H1 (cell line): ENCODE data around the gene TLE1. TPM values are rescaled to one million over a fixed set of nuclear protein-coding genes. Genes with fewer than 3 reads are reported as not detected.

Experiments
- CTCF ChIA-PET: fragments of 300-600 bp; sonication (Branson Sonifier 250); formaldehyde crosslinking; loops from one replicate; lab custom pipeline; 2021; ENCODE audit not compliant: partially characterized antibody; lab: Charles Lee
- POLR2A ChIA-PET: fragments of 300-600 bp; sonication (Branson Sonifier 250); formaldehyde crosslinking; loops from one replicate; lab custom pipeline; 2021; ENCODE audit warnings: inconsistent platforms; ENCODE audit not compliant: partially characterized antibody; lab: Charles Lee
- DNase-seq, 2 experiments: peaks; one replicate each; pipeline versions ENCODE4 v3.0.0 to v3.0.0-alpha.2; 2010 to 2022; ENCODE audit warnings: low spot score in 2 of 2, low read depth in 1 of 2, mixed read lengths in 1 of 2
- FAIRE-seq: peaks from 2 replicates; lab custom pipeline; 2011; peaks lifted over from hg19 to GRCh38; lab: Jason Lieb, UNC
- H2AFZ ChIP-seq: 2 replicates; pipeline ENCODE4 v1.8.1; 2012; ENCODE audit warnings: low read length, inconsistent platforms
- H2AK5ac ChIP-seq: 2 replicates; pipeline ENCODE4 v1.6.1; 2013; ENCODE audit warnings: low read depth, low read length
- H2BK120ac ChIP-seq: replicated peaks from 2 replicates; pipeline ENCODE3; 2013; ENCODE audit warnings: low read depth, low read length, inconsistent platforms
- H2BK12ac ChIP-seq: 2 replicates; pipeline ENCODE4 v1.6.1; 2013; ENCODE audit warnings: low read depth, low read length
- H2BK15ac ChIP-seq: 2 replicates; pipeline ENCODE4 v1.6.1; 2013; ENCODE audit warnings: low read length
- H2BK20ac ChIP-seq: 2 replicates; pipeline ENCODE4 v1.6.1; 2013; ENCODE audit warnings: low read length
- H2BK5ac ChIP-seq: 2 replicates; pipeline ENCODE4 v1.6.1; 2013; ENCODE audit warnings: low read depth, low read length
- H3K14ac ChIP-seq: 2 replicates; pipeline ENCODE4 v1.6.1; 2013; ENCODE audit warnings: inconsistent platforms; ENCODE audit not compliant: insufficient read length
- H3K18ac ChIP-seq: 2 replicates; pipeline ENCODE4 v1.6.1; 2013; ENCODE audit warnings: low read length; ENCODE audit errors: extremely low read depth
- H3K23ac ChIP-seq: 2 replicates; pipeline ENCODE4 v1.6.1; 2013; ENCODE audit warnings: inconsistent platforms; ENCODE audit not compliant: insufficient read length
- H3K23me2 ChIP-seq: 2 replicates; pipeline ENCODE4 v1.6.1; 2013; ENCODE audit warnings: low read depth, low read length
- H3K27ac ChIP-seq: 2 replicates; pipeline ENCODE4 v1.6.1; 2011; ENCODE audit warnings: low read depth, low read length, inconsistent platforms
- H3K27me3 ChIP-seq, 4 experiments: replicated peaks in 1 of 4; 1 replicate in 1 of 4; 2 replicates in 3 of 4; pipeline versions ENCODE4 v1.6.1 to v1.8.1; 2011 to 2013; ENCODE audit warnings: low read length in 3 of 4, mild to moderate bottlenecking in 3 of 4, inconsistent platforms in 2 of 4, mixed read lengths in 2 of 4, moderate library complexity in 1 of 4; ENCODE audit not compliant: control insufficient read depth in 3 of 4, insufficient read depth in 3 of 4; ENCODE audit errors: extremely low read depth in 1 of 4
- H3K36me3 ChIP-seq, 4 experiments: 2 replicates each; pipeline versions ENCODE4 v1.6.1 to v1.8.1; 2011 to 2013; ENCODE audit warnings: mild to moderate bottlenecking in 4 of 4, low read length in 3 of 4, moderate library complexity in 2 of 4, control low read depth in 1 of 4, inconsistent platforms in 1 of 4; ENCODE audit not compliant: insufficient read depth in 4 of 4, control insufficient read depth in 2 of 4
- H3K4ac ChIP-seq: replicated peaks from 2 replicates; pipeline ENCODE3; 2013; ENCODE audit warnings: low read length, low read depth, mixed read lengths, inconsistent platforms; ENCODE audit not compliant: insufficient read length
- H3K4me1 ChIP-seq, 4 experiments: replicated peaks in 1 of 4; 1 replicate in 1 of 4; 2 replicates in 3 of 4; pipeline versions ENCODE4 v1.6.1 to v1.8.1; 2011 to 2013; ENCODE audit warnings: low read length in 3 of 4, inconsistent platforms in 2 of 4, mixed read lengths in 1 of 4; ENCODE audit not compliant: insufficient read depth in 4 of 4, control insufficient read depth in 3 of 4
- H3K4me2 ChIP-seq, 2 experiments: 2 replicates each; pipeline versions ENCODE4 v1.6.1 to v1.8.1; 2011 to 2013; ENCODE audit warnings: low read depth in 2 of 2, low read length in 2 of 2, control low read depth in 1 of 2, inconsistent platforms in 1 of 2, mild to moderate bottlenecking in 1 of 2; ENCODE audit not compliant: insufficient read depth in 1 of 2
- H3K4me3 ChIP-seq, 4 experiments: fragments of 200-600, 300-600 bp in 1 of 4; sonication (generic), shearing (Covaris generic), sonication (Bioruptor Twin) in 1 of 4; 2 replicates each; pipeline versions ENCODE4 v1.5.1 to v1.8.1; 2011 to 2016; ENCODE audit warnings: low read length in 4 of 4, low read depth in 3 of 4, control low read depth in 2 of 4, inconsistent platforms in 2 of 4, mild to moderate bottlenecking in 2 of 4, mixed read lengths in 1 of 4, moderate library complexity in 1 of 4; ENCODE audit not compliant: insufficient read depth in 2 of 4; ENCODE audit errors: extremely low read depth in 1 of 4
- H3K56ac ChIP-seq: replicated peaks from 2 replicates; pipeline ENCODE3; 2013; ENCODE audit warnings: low read depth, mild to moderate bottlenecking, mixed read lengths, low read length, inconsistent platforms; ENCODE audit not compliant: insufficient read length
- H3K79me1 ChIP-seq: 2 replicates; pipeline ENCODE4 v1.6.1; 2013; ENCODE audit warnings: low read depth, low read length, control low read depth
- H3K79me2 ChIP-seq, 2 experiments: 2 replicates each; pipeline versions ENCODE4 v1.6.1 to v1.8.1; 2012 to 2013; ENCODE audit warnings: low read length in 2 of 2, mild to moderate bottlenecking in 2 of 2, inconsistent platforms in 1 of 2; ENCODE audit not compliant: insufficient read depth in 2 of 2, control insufficient read depth in 1 of 2
- H3K9ac ChIP-seq, 4 experiments: replicated peaks in 1 of 4; 1 replicate in 1 of 4; 2 replicates in 3 of 4; pipeline versions ENCODE4 v1.6.1 to v1.8.1; 2011 to 2013; ENCODE audit warnings: low read depth in 3 of 4, low read length in 3 of 4, control low read depth in 2 of 4, mild to moderate bottlenecking in 2 of 4, moderate library complexity in 2 of 4, inconsistent platforms in 1 of 4; ENCODE audit errors: extremely low read depth in 1 of 4
- H3K9me3 ChIP-seq, 2 experiments: 2 replicates each; pipeline versions ENCODE4 v1.6.1 to v1.8.1; 2012 to 2013; ENCODE audit warnings: mild to moderate bottlenecking in 2 of 2, moderate library complexity in 2 of 2, control low read depth in 1 of 2, inconsistent platforms in 1 of 2, low read depth in 1 of 2, low read length in 1 of 2, mixed read lengths in 1 of 2; ENCODE audit not compliant: insufficient read depth in 2 of 2
- H4K20me1 ChIP-seq, 2 experiments: replicated peaks in 1 of 2; 2 replicates each; pipeline versions ENCODE3 to v1.8.1; 2011 to 2013; ENCODE audit warnings: inconsistent platforms in 2 of 2, low read length in 2 of 2, mild to moderate bottlenecking in 1 of 2; ENCODE audit not compliant: insufficient read depth in 2 of 2, control insufficient read depth in 1 of 2
- H4K5ac ChIP-seq: 2 replicates; pipeline ENCODE4 v1.6.1; 2013; ENCODE audit warnings: low read length, low read depth, mixed read lengths, inconsistent platforms; ENCODE audit not compliant: insufficient read length
- H4K8ac ChIP-seq: 2 replicates; pipeline ENCODE4 v1.8.0; 2013; ENCODE audit warnings: mild to moderate bottlenecking, moderate library complexity, low read length, inconsistent platforms; ENCODE audit not compliant: insufficient read depth; ENCODE audit errors: extremely low read depth
- H4K91ac ChIP-seq: replicated peaks from 2 replicates; pipeline ENCODE3; 2013; ENCODE audit warnings: low read length, mixed read lengths, inconsistent platforms; ENCODE audit not compliant: insufficient read length
- ATF2 ChIP-seq: IDR thresholded peaks from 2 replicates; pipeline ENCODE4 v1.6.1; 2012; ENCODE audit warnings: low read length, inconsistent platforms
- CTCF ChIP-seq, 3 experiments: IDR thresholded peaks; 1 replicate in 2 of 3; 2 replicates in 1 of 3; pipeline versions ENCODE4 v1.5.1 to v1.6.1; 2011; ENCODE audit warnings: low read length in 3 of 3, mild to moderate bottlenecking in 3 of 3, inconsistent platforms in 2 of 3, low read depth in 1 of 3, moderate library complexity in 1 of 3; ENCODE audit not compliant: insufficient read depth in 1 of 3; ENCODE audit errors: control extremely low read depth in 1 of 3
- NANOG ChIP-seq: IDR thresholded peaks from 2 replicates; pipeline ENCODE4 v1.6.1; 2011; ENCODE audit warnings: low read length, low read depth, mild to moderate bottlenecking, inconsistent platforms; ENCODE audit not compliant: insufficient read depth, poor library complexity, severe bottlenecking
- RBBP5 ChIP-seq: IDR thresholded peaks from 2 replicates; pipeline ENCODE4 v1.7.1; 2012; ENCODE audit warnings: low read depth, mild to moderate bottlenecking, inconsistent platforms, low read length, moderate library complexity, borderline replicate concordance
- SIRT6 ChIP-seq: IDR thresholded peaks from one replicate; pipeline ENCODE4 v1.7.1; 2012; ENCODE audit warnings: low read length, inconsistent platforms
- SP2 ChIP-seq: IDR thresholded peaks from 2 replicates; pipeline ENCODE4 v1.6.1; 2012; ENCODE audit warnings: mild to moderate bottlenecking, low read length, inconsistent platforms
- TBP ChIP-seq: IDR thresholded peaks from 2 replicates; pipeline ENCODE4 v1.6.1; 2011; ENCODE audit warnings: low read depth, low read length, improper control_type of control experiment
- WGBS, 2 experiments: shearing (Covaris generic) in 1 of 2; methylation state at CpG; one replicate each; pipeline versions ENCODE4 v1.1.6 to v1.1.7; 2013 to 2015; ENCODE audit warnings: low lambda C conversion rate in 2 of 2, mixed read lengths in 2 of 2, inconsistent platforms in 1 of 2, low coverage in 1 of 2, missing lambda C conversion rate in 1 of 2; ENCODE audit not compliant: insufficient replicate concordance in 2 of 2, insufficient coverage in 1 of 2, insufficient read length in 1 of 2; ENCODE audit errors: extremely low coverage in 1 of 2, missing lambda C conversion rate in 1 of 2; 5-methylcytosine and 5-hydroxymethylcytosine counted together
- polyA plus RNA-seq, 7 experiments: library from polyadenylated mRNA; depleted of rRNA in 3 of 7; stranded (reverse) in 5 of 7; unstranded in 2 of 7; fragments of >200 nt in 5 of 7; fragments of 200-250 nt in 2 of 7; gene quantifications; 1 replicate in 5 of 7; 2 replicates in 1 of 7; 4 replicates in 1 of 7; pipeline versions ENCODE4 v1.2.1 to v1.2.3, GENCODE V29; 2011 to 2013; ENCODE audit warnings: missing spikeins in 2 of 7, mixed read lengths in 2 of 7
- total RNA-seq: library from RNA; stranded (reverse); fragmentation: NEBNext Ultra II Directional; extraction: Animal tissue kit (Norgen Biotek cat#: 25700); gene quantifications from 2 replicates; pipeline ENCODE4 v1.2.1, GENCODE V29; 2021

TLE1 gene
- total and polyA plus RNA-seq, 2 of the 8 experiments (the other 6 are each of a cell fraction or from before 2014, with no cell fraction given) = 81.8 to 91.6 TPM

GRCh38 chr9:81598811-81599210, 90.5 kb downstream of the TLE1 start:
- Histone ChIP-seq H4K20me1 (peaks cover 6% of the 10 kb centered on the region in 2 experiments), H2BK15ac (no peak overlapping the region; the same call in 1 of the 2 replicates), H3K27ac (no peak overlapping the region), H4K91ac (no peak overlapping the region), H3K4me3 (no peak overlapping the region), H4K5ac (no peak overlapping the region), H3K4ac (no peak overlapping the region), H2BK120ac (no peak overlapping the region), H3K36me3 (peaks cover 2 to 30% (median 8%) of the 10 kb centered on the region in 4 experiments; a peak in 5 of 8 replicates), H3K9ac (no peak overlapping the region), H3K27me3 (peaks cover 0 to 1% (median 0%) of the 10 kb centered on the region in 4 experiments; a peak in 1 of 7 replicates), H2AK5ac (no peak overlapping the region), H4K8ac (no peak overlapping the region), H3K4me1 (peaks cover 14 to 32% (median 25%) of the 10 kb centered on the region in 4 experiments), H3K79me1 (no peaks in the 10 kb centered on the region; the same call in none of the 2 replicates), H3K23me2 (no peaks in the 10 kb centered on the region; the same call in 1 of the 2 replicates), H3K4me2 (no peak overlapping the region), H3K14ac (no peak overlapping the region), H3K23ac (no peak overlapping the region), H2BK20ac (no peak overlapping the region), H2BK12ac (no peak overlapping the region; the same call in 1 of the 2 replicates), H3K79me2 (peaks cover 0 to 25% of the 10 kb centered on the region in 2 experiments; a peak in 2 of 4 replicates), H2BK5ac (no peak overlapping the region), H2AFZ (no peak overlapping the region), H3K18ac (no peak overlapping the region), H3K56ac (no peak overlapping the region), H3K9me3 (no peaks in the 10 kb centered on the region)
- 75% methylated on average over 1 of the region's 1 CpG; no CpG with 5 or more reads in 1 of the 2 experiments for WGBS, 2 experiments
- DNase-seq (no peak), FAIRE-seq (no peak)
- ChIA-PET CTCF (interaction anchor here (0.6 to 2.2 kb wide), 5 partner anchors 9 to 1008 kb away, joined by 3 to 5 read pairs (median 3); no protein-coding TSS in a partner anchor), POLR2A (interaction anchor here (0.6 kb wide), 1 partner anchor 84 kb away, joined by 3 read pairs; no protein-coding TSS in a partner anchor)
- TF ChIP-seq CTCF (IDR thresholded peaks at IDR 0.05; ENCODE audit: control extremely low read depth in 1 of 3, insufficient read depth in 1 of 3, low read depth in 1 of 3, low read length in 3 of 3) (no peak), SIRT6 (no peak), TBP (no peak), NANOG (no peak), RBBP5 (no peak), SP2 (no peak), ATF2 (no peak)
